HTERT RPE-1 (cell line): ENCODE results near the gene SYT9.

Experiments
- in situ Hi-C: fragments of 300-500 bp; cut with MboI; formaldehyde crosslinking; loops from 4 replicates; pipeline ENCODE4 v1.14.3; 2020; ENCODE audit warnings: low sequenced_read_pairs

Gene SYT9

DNA sequence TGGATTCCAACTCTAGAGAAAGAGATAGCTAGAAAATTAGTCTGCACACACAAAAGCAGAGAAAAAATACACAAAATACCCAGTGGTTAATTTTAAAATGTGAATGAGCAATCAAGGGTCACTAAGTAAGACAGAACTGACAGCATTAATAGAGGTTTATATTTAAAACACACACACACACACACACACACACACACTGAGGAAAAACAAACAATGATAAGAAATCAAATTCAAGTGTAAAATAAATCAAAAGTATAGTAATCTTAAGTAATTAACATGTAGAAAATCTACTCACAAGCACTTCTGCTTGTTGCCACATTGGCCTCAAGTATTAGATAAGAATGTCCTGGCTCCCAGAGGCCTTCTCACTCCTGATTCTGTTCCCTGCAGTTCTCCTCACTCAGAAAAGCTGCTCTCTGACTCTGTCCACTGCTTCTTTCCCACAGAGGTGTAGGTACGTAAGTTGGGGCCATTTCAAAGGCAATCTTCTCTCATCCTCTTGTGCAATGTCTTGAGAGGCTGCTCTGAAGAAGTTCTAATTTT is 200.3 kb downstream of the SYT9 start:
- in situ Hi-C loops, result no loop called here

DNA sequence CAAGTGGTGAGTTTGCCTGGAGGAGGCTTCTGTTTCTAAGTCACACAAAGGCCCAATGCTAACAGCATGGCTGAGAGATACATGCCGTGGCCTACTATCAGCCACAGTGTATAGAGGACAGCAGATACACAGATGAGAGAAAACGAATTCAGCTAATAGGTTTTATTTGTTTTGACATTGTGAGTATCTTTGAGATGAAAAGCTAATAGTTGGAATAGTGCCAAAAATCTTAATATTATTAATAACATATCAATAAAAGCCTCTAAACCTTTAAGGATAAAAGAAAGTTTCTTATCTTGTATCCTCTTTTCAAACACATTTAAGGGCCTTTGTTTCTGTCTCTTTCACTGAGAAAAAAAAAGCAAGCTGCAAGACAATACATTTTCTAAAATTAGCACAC is 203.2 kb downstream of the SYT9 start:
- in situ Hi-C loops, result no loop called here

DNA sequence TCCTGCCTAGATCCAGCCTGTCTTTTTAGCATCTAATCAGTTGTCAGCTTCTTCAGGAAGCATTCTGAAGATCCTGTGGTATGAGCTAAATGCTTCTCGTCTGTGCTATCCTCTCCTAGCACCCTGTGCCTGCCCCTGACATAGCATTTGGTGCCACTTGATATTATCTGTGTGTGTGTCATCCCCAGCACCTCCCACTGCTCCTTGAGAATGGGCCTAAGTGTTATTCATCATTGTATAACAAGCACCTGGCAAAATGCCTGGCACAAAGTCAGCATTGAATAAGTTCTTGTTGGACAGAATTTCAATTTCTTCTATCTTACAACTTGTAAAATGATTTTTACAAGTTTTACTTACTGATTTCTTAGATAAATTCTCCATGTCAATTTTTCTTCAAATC is 205.5 kb downstream of the SYT9 start:
- in situ Hi-C loops, result no loop called here

DNA sequence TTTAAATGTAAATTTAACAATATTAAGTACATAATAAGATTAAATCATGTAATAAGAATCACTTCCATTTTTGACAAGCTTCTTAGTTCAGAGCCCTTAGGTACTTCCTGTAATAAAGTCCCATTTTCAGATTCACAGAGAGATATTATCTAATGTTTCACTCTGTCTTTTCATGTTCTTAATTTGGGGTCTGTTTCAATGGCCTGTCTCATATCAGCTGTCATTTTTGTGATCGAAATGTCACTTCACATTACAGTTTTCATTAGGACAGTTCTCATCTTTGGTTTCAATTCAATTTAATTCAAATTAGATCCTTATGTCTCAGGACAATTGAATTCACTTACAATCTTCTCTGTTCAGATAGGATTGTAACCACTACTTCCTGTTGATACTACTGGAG is 211.0 kb downstream of the SYT9 start:
- in situ Hi-C loops, result no loop called here

DNA sequence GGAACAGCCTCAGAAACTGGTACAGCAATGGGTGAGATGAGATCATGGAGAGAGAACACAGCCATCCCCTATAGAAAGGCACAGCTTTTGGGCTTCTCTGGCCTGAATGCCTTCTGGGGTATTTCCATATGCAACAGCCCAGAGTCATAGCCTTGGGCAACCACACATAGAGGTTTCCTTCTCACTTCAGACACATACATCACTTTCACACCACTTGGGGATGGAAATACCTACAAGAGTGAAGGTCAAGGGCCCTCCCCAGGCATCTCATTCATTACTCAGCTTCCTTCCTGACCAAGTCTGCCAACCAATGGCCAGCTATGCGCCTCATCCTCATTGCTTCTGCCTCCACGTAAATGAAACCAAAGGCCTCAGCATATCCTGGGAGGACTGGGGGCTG is 215.9 kb downstream of the SYT9 start:
- in situ Hi-C loops, result no loop called here

DNA sequence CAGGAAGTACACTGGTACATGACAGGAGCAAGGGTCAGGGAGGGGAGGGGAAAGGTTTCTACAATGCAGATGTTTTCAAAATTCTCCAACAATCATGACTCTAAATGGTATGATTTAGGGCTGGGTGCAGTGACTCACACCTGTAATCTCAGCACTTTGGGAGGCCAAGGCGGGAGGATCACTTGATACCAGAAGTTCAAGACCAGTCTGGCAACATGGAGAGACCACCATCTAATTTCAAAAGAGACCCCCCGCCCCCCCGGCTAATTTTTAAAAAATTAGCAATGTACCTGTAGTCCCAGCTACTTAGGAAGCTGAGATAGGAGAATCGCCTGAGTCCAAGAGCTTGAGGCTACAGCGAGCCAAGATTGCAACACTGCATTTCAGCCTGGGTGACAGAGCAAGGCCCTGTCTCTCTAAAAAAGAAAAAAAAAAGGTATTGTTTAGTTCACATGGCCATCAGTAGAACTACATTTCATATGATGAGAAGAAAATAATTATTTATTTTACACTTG is 217.7 kb downstream of the SYT9 start:
- in situ Hi-C loops, result no loop called here

DNA sequence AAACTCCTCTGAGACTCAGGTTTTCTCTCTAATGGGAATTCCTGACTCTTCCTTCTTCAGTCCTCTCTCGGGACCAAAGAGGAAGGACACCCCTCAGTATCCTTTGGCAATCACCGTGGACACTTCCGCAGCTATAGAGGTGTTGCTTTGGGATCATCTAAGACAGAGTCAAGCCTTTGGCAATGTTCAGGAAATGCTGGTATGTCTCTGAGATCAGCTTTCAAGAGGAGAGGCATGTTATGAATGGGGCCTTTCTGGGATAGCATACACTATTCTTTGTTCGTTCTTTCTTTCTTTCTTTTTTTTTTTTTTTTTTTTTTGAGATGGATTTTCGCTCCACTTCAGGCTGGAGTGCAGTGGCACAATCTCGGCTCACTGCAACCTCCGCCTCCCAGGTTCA is 219.4 kb downstream of the SYT9 start:
- in situ Hi-C loops, result no loop called here

DNA sequence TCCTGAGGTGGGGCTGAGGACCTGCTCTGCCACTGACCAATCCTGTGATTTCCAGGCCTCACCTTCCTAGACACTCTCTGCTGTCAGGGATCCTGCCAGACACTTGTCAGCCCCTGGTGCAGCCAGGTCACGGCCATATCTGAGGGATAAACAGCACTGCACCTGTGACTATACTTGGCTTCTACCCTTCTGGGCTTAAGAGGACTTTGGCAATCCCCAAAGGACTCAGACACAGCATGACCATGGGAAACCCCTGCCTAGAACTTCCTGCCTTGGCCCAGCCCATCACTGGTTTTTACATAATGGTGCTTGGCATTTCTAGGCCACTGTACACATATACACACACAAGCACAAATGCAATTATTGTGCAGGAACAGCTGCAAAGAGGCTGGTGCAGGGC is 222.0 kb downstream of the SYT9 start:
- in situ Hi-C loops, result no loop called here

DNA sequence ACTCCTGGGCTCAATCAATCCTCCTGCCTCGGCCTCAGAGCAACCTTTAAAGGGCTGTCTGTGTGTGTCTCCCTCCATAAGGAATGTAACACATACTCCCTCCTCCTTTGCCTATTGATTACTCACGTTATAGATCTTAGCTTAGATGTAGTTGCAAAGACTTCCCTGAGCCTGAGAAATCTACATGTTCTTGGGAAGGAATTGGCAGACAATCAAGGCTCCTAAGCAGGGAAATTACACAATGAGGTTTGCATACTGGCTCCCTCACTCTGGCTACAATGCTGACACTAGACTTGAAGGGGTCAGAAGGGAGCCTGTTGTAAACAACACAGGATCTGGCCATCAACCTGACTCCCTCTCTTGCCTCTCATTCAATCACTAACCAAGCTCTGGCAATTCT is 228.4 kb downstream of the SYT9 start:
- in situ Hi-C loops, result no loop called here

DNA sequence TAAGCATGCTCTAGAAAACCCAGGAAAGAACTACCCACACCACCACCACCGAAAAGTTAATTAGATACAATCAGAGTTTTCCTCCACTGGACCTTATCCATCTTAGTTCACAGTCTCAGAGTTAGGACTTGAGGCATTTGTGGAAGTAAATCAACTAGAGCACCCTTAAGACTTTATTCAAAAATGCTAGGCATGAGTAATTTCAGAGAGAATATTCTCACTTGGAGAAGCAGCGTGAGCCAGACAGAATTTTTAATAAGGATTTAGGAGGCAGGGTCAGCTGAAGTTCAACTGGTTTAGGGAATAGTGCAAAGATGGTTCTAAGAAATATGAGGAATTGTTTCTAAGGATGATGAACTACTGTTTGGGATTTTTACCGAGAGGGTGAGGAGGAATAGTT is 232.4 kb downstream of the SYT9 start:
- in situ Hi-C loops, result no loop called here

DNA sequence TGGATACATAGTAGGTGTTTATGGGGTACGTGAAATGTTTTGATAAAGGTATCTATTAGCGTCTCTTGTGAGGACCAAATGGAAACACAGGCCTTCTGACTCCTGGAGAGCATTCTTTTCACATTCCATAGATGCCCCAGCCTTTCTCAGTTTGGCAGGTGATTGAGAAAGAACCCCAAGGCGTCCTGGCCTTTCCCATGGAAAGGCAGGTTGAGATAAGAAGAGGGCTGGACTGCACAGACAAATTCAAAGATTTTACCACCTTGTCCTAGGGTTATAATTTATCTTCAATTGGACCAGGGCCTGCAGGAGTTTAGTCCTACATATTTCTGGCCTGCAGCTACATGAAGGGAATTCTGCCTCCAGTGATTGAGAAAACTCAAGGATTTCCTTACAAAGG is 232.9 kb downstream of the SYT9 start:
- in situ Hi-C loops, result no loop called here

DNA sequence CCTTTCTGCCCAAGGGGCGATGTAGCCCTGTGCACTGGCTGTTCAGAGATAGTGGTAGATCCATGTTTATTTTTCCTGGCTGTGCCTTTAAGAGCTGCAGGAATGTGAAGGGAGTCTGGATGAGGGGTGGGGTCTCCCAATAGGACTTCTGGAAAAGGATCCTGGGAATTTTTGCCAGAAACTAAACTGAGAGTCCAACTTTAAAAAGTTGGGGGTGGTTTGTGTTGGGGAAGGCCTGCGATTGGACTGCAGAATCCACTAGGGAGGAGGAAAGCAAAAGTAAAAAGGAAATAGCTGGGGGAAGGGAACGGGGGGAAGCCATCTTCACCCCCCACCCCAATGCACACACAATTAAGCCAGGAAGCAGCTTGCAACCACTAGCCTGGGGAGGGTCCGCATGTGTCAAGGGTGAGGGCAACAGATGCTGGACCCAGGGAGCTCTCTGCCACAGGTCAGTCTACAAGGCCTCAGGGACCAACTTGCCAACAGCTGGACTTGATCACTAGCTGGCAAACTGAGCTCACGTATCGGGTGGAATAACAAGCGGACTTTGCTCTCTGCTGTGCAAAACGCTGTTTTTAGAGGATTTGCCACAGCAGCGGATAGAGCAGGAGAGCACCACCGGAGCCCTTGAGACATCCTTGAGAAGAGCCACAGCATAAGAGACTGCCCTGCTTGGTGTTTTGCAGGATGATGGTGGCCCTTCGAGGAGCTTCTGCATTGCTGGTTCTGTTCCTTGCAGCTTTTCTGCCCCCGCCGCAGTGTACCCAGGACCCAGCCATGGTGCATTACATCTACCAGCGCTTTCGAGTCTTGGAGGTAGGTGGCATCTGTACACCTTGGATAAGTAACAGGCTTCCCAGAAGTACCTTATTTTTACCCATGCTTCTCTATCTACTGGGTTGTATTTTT is 233.7 kb downstream of the SYT9 start, which contains the start of gene OLFML1:
Gene OLFML1 (plus strand): TSS at position 321 of the 912 bp plus-strand sequence. CDS start 370 bp downstream, at position 691.
- in situ Hi-C loops, result no loop called here

DNA sequence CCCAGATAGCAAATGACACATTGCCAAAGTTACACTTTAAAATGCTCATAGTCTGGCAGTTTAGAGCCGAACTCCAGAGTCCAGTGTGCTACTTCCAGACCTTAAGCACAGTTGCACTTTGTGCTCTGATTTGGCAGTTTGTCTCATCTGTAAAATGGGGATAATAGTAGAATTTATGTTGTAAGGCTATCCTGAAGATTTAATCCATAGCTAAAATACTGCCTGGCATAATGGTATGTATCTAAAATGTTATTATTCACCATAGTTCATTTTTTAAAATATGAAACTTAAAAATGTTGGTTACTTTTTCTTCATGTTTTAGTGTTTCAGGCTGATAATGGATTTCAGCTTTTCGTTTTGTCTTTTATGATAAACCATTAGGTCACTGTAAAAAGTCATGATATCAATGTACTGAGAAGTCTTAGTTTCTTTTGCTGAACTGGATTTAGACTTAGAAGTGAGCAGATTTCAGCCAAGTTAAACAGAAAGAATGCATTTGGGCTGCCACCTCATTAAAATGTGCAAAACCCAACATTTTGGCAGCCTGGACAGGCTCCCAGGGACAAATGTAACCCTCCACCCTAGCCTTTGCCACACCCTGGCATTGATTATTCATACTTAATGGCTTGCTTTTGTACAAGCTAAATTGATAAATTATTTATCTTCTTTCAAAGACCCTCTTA is 234.5 kb downstream of the SYT9 start:
- in situ Hi-C loops, result no loop called here

DNA sequence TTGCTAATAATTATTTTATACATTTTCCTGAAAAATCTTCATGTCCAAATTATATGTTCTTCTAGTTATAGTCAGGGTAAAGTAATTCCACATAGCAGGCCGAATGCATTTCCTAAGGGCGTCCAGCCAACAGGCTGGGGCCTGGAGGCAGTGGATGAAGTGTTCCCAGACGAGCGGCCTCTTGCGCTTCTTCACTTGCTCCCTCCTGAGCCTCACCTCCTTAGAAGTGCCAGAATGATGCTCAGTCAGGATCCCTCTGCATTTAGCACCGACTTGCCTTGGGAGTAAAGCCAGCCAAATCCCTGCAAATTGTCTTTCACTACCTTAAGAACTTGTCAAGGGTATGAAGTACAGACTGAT is 235.1 kb downstream of the SYT9 start:
- in situ Hi-C loops, result no loop called here

DNA sequence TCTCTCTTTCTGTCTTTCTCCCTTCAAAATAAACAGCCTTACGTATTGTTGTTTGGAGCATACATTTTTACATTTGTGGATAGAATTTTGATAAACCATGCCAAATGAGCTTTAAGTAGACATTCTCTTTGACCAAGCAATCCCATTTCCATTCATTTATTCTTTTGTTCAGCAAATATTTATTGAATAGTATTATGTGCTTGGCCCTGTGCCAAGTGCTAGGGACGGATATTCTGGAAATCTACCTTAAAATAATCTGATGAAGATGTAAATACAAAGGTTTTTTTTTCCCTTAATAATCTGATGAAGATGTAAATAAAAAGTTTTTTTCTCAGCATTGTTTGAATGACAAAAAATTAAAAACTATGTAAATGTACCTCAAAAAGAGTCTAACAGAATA is 235.7 kb downstream of the SYT9 start:
- in situ Hi-C loops, result no loop called here

DNA sequence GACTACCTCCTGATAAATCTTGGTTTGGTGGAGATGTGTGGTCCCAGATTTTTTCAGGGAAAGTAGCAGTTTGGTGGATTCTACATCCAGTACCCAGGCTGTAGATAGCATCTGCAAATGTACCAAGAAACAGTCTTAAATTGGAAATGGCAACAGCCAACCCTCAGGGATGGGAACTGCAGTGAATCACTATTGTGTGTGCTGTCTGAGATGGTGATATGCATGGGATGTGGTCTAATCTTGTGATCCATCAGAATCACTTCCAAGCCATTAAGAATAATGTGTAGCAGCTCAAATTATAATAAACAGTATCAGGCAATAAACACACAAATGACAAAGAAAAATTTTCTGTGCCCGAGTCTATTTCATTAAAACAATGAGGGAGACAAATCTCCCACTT is 237.0 kb downstream of the SYT9 start:
- in situ Hi-C loops, result no loop called here

DNA sequence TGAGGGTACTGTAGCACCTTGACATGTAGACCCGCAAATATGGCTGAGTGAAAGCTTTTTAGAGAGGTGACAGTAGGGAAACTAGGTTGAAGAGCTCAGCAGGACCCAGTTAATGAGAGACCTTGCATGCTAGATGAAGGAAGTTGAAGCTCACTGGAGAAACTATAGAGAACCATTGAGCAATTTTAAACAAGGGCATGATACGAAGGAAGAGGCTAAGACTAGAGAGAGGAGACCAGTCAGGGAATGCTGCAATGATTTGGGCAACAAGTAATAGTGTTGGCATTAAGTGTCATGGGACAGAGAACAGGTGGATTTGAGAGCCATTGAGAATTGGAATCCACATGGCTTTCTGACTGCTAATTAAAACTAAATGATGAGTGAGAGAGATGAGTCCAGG is 237.7 kb downstream of the SYT9 start:
- in situ Hi-C loops, result no loop called here

DNA sequence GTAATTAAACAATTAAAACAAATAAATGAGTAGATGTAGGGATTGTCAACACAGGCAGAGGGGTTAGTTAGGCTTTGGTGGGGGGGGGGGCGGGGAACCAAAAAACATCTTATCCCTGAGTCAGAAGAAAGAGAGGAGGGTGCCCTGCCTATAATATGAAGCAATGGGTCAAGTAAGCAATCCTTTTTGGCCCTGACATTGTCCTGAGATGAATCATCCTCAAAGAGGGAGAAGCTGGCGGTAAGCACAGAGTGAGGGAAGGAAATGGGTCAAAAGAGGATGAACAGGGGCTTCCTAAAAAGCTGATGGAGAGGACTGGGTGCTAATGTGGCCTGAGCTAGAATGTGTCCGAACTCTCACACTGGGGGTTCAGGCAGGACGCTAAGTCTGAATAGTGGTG is 238.3 kb downstream of the SYT9 start:
- in situ Hi-C loops, result no loop called here

DNA sequence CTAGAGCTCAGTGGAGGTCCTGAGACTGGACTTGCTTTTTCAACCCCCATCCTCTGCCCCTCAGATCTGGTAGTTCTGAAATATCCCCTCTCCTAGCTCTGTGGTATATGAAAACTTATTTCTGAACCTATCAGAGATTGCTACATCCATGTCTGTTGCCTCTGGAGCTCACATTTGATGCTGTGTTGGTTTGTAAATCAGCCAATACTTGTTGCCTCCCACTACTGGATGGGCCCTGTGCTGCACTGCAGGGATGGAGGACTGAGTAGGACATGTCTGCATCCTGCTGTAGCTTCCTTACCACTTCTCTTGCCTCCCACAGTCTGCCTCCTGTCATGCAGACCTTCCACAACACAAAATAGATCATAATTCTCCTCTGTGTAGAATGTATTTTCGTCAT is 238.8 kb downstream of the SYT9 start:
- in situ Hi-C loops, result no loop called here

DNA sequence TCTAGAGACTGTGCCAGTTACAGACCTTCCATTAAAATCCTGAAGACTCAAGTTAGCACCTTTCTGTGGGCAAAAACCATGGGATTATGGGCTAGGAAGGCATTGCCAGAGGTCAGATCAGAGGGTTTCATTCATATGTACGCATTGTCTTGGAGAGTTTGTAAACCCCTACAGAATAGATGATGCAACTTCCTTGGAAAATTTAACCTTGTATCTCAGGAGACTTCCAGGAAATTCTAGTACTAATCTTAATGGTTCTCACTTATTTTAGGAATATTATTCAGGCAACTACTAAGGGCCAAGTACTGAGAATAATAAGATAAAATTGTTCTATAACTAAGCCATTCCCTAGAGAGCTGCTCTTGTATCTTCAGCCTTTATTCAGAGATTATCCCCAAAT is 240.5 kb downstream of the SYT9 start:
- in situ Hi-C loops, result no loop called here

DNA sequence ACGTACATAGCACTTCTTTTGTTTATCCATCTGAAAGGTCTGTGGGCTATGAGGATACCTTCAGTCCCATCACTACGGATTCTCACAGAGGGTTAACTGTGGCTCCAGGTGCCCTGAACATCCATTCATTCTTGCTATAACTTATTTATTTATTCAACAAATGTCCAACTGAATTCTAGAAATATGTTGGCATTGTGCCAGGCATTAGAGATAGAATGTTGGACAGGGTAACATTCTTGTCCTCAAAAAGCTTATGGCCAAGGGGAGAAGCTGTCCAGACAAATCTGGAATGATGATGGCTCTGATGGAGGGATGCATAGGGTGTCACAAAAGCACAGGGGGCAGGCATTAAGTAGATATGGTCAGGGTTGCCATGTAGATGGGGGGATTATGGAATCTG is 242.0 kb downstream of the SYT9 start:
- in situ Hi-C loops, result no loop called here
